Measurements from ENCODE around the gene RAI14.
A peak's percentile ranks its signal among the peaks of the same experiment; 100 is the strongest.
"Not testable (repeated sequence)": the region's sequence is repeated elsewhere in the genome, so short reads cannot be mapped to it uniquely, and the experiment has no call there.

The RAI14 gene

GRCh38 chr5:34756781-34757624, 100.9 kb downstream of the RAI14 start:
- DNase-seq, result no peak
- intact Hi-C loops (cut with DNase I), result no loop called here

GRCh38 chr5:34758514-34758913, 102.4 kb downstream of the RAI14 start:
- intact Hi-C loops (cut with DNase I), result no loop called here
- DNase-seq, result no peak

- DNase-seq; intact Hi-C loops (cut with DNase I): not testable (repeated sequence)
Observed at GRCh38 chr5:34759213-34759612, 103.1 kb downstream of the RAI14 start.

GRCh38 chr5:34765662-34766061, 109.5 kb downstream of the RAI14 start:
- intact Hi-C loops (cut with DNase I), result no loop called here
- DNase-seq, result peak in 1 of 10 donors; percentile 38

GRCh38 chr5:34767180-34767579, 111.1 kb downstream of the RAI14 start:
- intact Hi-C loops (cut with DNase I), result no loop called here
- no peak for DNase-seq

- no peak for DNase-seq
- intact Hi-C loops (cut with DNase I), result no loop called here
Observed at GRCh38 chr5:34770486-34770885, 114.4 kb downstream of the RAI14 start.

GRCh38 chr5:34771076-34771475, 114.9 kb downstream of the RAI14 start:
- intact Hi-C loops (cut with DNase I), result no loop called here
- no peak for DNase-seq

- intact Hi-C loops (cut with DNase I), result no loop called here
- DNase-seq, result no peak
Observed at GRCh38 chr5:34772267-34773098, 116.4 kb downstream of the RAI14 start.

- intact Hi-C loops (cut with DNase I), result no loop called here
- DNase-seq, result no peak
Observed at GRCh38 chr5:34774139-34774538, 118.0 kb downstream of the RAI14 start.

GRCh38 chr5:34774678-34775077, 118.5 kb downstream of the RAI14 start:
- DNase-seq; intact Hi-C loops (cut with DNase I): not testable (repeated sequence)

GRCh38 chr5:34775886-34776285, 119.8 kb downstream of the RAI14 start:
- intact Hi-C loops (cut with DNase I), result no loop called here
- no peak for DNase-seq

GRCh38 chr5:34778091-34778850, 122.1 kb downstream of the RAI14 start:
- intact Hi-C loops (cut with DNase I), result no loop called here
- no peak for DNase-seq

- DNase-seq; intact Hi-C loops (cut with DNase I): not testable (repeated sequence)
Observed at GRCh38 chr5:34783892-34784291, 127.8 kb downstream of the RAI14 start.

GRCh38 chr5:34787035-34787434, 130.9 kb downstream of the RAI14 start:
- no peak for DNase-seq
- intact Hi-C loops (cut with DNase I), result no loop called here

- intact Hi-C loops (cut with DNase I), result no loop called here
- no peak for DNase-seq
Observed at GRCh38 chr5:34789021-34789531, 132.9 kb downstream of the RAI14 start.

- no peak for DNase-seq
- intact Hi-C loops (cut with DNase I), result no loop called here
Observed at GRCh38 chr5:34789639-34790038, 133.5 kb downstream of the RAI14 start.

- no peak for DNase-seq
- intact Hi-C loops (cut with DNase I), result no loop called here
Observed at GRCh38 chr5:34790069-34790468, 133.9 kb downstream of the RAI14 start.

- DNase-seq, result no peak
Observed at GRCh38 chr5:34791761-34792244, 135.7 kb downstream of the RAI14 start.

GRCh38 chr5:34802834-34803563, 146.9 kb downstream of the RAI14 start:
- DNase-seq, result no peak
- intact Hi-C loops (cut with DNase I), result no loop called here

More at GRCh38 chr5:34791761-34792244, 135.7 kb downstream of the RAI14 start:
- intact Hi-C loops (cut with DNase I), result no loop called here
